SK-N-SH (cell line): ENCODE measurements around the gene ARHGEF28.

ENCODE experiments used
- RAD21 ChIP-seq: IDR thresholded peaks from 2 replicates; pipeline ENCODE4 v1.6.1; 2012; ENCODE audit warnings: mild to moderate bottlenecking, low read length
- RCOR1 ChIP-seq: fragments of 150-350 bp; IDR thresholded peaks from 2 replicates; pipeline ENCODE4 v1.6.1; 2017; ENCODE audit warnings: antibody characterized with exemption, low read length
- RFX5 ChIP-seq: IDR thresholded peaks from 2 replicates; pipeline ENCODE4 v1.6.1; 2012; ENCODE audit warnings: mild to moderate bottlenecking, improper control_type of control experiment, low read length
- SIN3A ChIP-seq: IDR thresholded peaks from 2 replicates; pipeline ENCODE4 v1.6.1; 2012; ENCODE audit warnings: low read depth, mild to moderate bottlenecking, low read length, moderate library complexity, borderline replicate concordance
- YY1 ChIP-seq: IDR thresholded peaks from 2 replicates; pipeline ENCODE4 v1.4.0; 2012; ENCODE audit warnings: low read depth, mild to moderate bottlenecking
- TF ChIP-seq, protein P1 (sequence below): fragments of 200-600 bp; sonication (generic); IDR thresholded peaks from 2 replicates; pipeline ENCODE4 v1.6.1; 2017; ENCODE audit warnings: antibody characterized with exemption, mild to moderate bottlenecking, moderate library complexity

DNA sequence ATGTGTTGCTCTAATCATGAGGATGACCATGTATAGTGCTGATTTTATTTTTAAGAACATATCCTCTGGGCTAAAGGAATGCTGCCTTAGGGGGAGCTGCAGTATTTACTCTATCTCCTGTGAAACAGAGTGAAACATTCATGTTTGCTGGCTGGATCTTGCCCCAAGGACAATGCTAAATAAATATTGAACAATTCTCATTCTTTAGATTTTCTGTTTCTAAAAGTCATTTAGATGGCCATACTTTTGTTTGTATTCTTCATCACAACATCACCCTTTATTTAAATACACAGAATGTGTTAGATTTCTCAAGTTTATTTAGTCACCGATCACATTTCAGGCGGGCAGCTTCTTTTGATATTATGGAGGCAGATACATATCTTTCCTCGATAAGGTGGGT, 103.3 kb downstream of the ARHGEF28 start:
- TF ChIP-seq, protein P1, sequence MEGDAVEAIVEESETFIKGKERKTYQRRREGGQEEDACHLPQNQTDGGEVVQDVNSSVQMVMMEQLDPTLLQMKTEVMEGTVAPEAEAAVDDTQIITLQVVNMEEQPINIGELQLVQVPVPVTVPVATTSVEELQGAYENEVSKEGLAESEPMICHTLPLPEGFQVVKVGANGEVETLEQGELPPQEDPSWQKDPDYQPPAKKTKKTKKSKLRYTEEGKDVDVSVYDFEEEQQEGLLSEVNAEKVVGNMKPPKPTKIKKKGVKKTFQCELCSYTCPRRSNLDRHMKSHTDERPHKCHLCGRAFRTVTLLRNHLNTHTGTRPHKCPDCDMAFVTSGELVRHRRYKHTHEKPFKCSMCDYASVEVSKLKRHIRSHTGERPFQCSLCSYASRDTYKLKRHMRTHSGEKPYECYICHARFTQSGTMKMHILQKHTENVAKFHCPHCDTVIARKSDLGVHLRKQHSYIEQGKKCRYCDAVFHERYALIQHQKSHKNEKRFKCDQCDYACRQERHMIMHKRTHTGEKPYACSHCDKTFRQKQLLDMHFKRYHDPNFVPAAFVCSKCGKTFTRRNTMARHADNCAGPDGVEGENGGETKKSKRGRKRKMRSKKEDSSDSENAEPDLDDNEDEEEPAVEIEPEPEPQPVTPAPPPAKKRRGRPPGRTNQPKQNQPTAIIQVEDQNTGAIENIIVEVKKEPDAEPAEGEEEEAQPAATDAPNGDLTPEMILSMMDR: no peak
- no peak for TF ChIP-seq YY1
- TF ChIP-seq RFX5: no peak
- no peak for TF ChIP-seq RCOR1
- no peak for TF ChIP-seq RAD21
- no peak for TF ChIP-seq SIN3A
